HG02759 (cell line): ENCODE measurements around the gene HACL1.
A peak's percentile ranks its signal among the peaks of the same experiment; 100 is the strongest.
"Not testable (repeated sequence)": the region's sequence is repeated elsewhere in the genome, so short reads cannot be mapped to it uniquely, and the experiment has no call there.

Source experiments
- ATAC-seq: cut with Tn5 transposase; IDR thresholded peaks from one replicate; pipeline ENCODE4 v1.9.1; 2021; ENCODE audit warnings: mild to moderate bottlenecking, moderate library complexity; ENCODE audit not compliant: unreplicated experiment

HACL1 gene

GRCh38 chr3:15630646-15631350 is 29.4 kb upstream of the HACL1 start:
- peak; percentile 46 for ATAC-seq

- ATAC-seq, result peak; percentile 99
Measured at GRCh38 chr3:15629860-15630597, 28.7 kb upstream of the HACL1 start.

GRCh38 chr3:15628967-15629366 is 27.6 kb upstream of the HACL1 start:
- ATAC-seq, result no peak

DNA sequence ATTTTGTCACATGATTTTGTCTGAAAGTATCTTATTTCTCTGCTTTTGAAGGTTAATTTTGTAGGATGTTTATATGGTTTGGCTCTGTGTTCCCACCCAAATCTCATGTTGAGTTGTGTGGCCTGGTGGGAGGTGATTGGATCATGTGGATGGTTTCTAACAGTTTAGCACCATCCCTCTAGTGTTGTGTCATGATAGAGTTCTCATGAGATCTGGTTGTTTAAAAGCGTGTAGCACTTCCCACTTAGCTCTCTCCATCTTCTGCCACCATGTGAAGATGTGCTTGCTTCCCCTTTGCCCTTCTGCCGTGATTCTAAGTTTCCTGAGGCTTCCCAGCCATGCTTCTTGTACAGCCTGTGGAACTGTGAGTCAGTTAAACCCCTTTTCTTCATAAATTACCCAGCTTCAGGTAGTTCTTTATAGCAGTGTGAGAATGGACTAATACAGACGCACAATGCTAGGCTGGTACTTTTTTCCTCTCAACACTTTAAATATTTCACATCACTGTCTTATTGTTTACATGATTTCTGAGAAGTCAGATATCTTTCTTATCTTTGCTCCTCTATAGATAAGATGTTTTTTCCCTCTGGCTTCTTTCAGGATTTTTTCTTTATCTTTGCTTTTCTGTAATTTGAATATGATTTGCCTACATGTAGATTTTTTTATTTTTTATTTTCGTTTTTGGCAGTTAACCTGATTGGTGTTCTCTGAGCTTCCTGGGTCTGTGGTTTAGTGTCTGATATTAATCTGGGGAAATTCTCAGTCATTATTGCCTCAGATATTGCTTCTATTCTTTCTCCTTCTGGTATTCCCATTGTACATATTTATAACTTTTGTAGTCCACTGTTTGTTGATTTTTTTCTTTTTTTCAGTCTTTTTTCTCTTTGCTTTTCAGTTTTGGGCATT is 22.4 kb upstream of the HACL1 start:
- ATAC-seq, result no peak

DNA sequence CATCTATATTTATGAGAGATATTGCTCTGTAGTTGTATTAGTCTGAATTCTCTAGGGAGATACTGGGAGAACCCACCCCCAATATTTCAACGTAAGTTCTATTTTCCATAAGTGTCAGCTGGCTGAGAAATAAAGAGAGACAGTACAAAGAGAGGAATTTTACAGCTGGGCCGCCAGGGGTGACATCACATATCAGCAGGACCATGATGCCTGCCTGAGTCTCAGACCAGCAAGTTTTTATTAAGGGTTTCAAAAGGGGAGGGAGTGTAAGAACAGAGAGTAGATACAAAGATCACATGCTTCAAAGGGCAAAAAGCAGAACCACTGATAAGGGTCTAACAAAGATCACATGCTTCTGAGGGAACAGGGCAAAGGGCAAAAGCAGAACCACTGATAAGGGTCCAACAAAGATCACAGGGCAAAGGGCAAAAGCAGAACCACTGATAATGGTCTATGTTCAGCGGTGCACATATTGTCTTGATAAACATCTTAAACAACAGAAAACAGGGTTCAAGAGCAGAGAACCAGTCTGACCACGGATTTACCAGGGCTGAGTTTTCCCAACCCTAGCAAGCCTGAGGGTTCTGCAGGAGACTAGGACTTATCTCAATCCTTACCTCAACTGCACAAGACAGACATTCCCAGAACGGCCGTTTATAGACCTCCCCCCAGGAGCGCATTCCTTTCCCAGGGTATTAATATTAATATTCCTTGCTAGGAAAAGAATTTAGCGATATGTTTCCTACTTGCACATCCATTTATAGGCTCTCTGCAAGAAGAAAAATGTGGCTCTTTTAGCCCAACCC is 18.5 kb upstream of the HACL1 start:
- ATAC-seq, result not testable (repeated sequence)

GRCh38 chr3:15616053-15616452 is 14.7 kb upstream of the HACL1 start:
- ATAC-seq, result no peak

- no peak for ATAC-seq
Measured at GRCh38 chr3:15614958-15615357, 13.6 kb upstream of the HACL1 start.

GRCh38 chr3:15612001-15612400 is 10.6 kb upstream of the HACL1 start:
- ATAC-seq, result no peak

GRCh38 chr3:15611018-15611417 is 9.6 kb upstream of the HACL1 start:
- ATAC-seq, result no peak

- ATAC-seq, result no peak
Measured at GRCh38 chr3:15610082-15610759, 8.9 kb upstream of the HACL1 start.

- ATAC-seq, result no peak
Measured at GRCh38 chr3:15606434-15606891, 5.1 kb upstream of the HACL1 start.

- ATAC-seq, result not testable (repeated sequence)
Measured at GRCh38 chr3:15604584-15604983, 3.2 kb upstream of the HACL1 start.

DNA sequence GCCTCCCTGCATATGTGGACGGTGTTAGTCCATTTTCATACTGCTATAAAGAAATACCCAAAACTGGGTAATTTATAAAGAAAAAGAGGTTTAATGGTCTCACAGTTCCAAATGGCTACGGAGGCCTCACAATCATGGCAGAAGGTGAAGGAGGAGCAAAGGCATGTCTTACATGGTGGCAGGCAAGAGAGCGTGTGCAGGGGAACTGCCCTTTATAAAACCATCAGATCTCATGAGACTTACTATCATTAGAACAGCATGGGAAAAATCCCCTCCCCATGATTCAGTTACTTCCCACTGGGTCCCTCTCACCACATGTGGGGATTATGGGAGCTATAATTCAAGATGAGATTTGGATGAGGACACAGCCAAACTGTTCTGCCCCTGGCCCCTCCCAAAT is 1.4 kb upstream of the HACL1 start:
- ATAC-seq, result not testable (repeated sequence)

- peak; percentile 13 for ATAC-seq
Measured at GRCh38 chr3:15602146-15602536, 772 bp upstream of the HACL1 start.

DNA sequence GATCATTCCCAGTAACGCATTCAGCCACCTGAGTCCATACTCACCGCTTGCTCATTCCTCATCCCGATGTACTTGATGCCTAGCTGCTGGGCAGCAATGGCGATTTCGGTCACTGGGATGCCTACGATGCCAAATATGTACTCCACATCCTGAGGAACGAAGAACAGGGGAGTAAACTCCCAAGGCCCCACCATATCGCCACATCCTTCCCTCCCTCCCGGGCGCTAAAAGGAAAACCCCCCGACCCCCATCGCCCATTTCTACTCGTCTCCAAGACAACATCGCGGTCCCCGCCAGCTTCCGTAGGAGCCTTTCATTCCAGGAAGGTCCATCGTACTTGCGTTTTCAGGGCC is 347 bp downstream of the HACL1 start:
- peak; percentile 12 for ATAC-seq

- ATAC-seq, result no peak
Measured at GRCh38 chr3:15595955-15596354, 5.4 kb downstream of the HACL1 start.

DNA sequence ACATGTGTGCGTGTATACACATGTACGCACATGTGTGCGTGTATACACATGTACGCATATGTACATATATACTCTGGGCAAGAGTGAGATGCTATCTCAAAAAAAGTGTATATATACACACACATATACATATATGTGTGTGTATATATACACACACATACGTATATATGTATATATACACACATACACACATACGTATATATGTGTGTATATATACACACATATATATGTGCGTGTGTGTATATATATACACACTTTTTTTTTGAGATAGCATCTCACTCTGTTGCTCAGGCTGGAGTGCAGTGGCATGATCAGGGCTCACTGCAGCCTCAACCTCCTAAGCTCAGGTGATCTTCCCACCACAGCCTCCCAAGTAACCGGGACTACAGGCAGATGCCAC is 8.4 kb downstream of the HACL1 start:
- ATAC-seq, result no peak

DNA sequence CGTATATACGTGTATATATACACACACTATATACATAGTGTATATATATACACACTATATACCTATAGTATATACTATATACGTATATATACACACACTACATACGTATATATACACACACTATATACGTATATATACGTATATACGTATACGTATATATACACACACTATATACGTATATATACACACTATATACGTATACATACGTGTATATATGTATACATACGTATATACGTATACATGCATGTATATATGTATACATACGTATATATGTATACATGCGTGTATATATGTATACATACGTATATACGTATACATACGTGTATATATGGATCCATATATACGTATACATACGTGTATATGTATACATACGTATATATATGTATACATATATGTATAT is 9.4 kb downstream of the HACL1 start:
- ATAC-seq, result no peak

DNA sequence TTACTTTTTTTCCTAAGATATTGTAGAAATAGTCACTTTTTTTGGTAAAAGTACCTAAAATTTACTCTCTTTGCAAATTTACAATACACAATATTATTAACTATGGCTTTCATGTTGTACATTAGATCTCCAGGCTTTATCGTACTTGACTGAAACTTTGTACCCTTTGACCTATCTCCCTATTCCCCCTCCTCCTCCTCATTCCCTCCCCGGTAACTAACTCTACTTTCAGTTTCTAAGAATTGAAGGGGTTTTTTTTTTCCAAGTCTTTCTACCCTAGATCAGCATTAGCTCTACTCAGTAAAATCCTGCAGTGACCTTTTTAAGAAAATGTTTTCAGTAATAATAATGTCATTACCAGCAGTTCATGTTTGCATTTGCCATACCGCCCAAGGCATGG is 10.1 kb downstream of the HACL1 start:
- no peak for ATAC-seq
